NCI-H1436 (cell line): Measurements from ENCODE around the gene MED27.
A peak's percentile ranks its signal among the peaks of the same experiment; 100 is the strongest.

Experiments
- DNase-seq: peaks from one replicate; lab custom pipeline; 2025; lab: John Stamatoyannopoulos, UW

MED27 gene, protein sequence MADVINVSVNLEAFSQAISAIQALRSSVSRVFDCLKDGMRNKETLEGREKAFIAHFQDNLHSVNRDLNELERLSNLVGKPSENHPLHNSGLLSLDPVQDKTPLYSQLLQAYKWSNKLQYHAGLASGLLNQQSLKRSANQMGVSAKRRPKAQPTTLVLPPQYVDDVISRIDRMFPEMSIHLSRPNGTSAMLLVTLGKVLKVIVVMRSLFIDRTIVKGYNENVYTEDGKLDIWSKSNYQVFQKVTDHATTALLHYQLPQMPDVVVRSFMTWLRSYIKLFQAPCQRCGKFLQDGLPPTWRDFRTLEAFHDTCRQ

DNA sequence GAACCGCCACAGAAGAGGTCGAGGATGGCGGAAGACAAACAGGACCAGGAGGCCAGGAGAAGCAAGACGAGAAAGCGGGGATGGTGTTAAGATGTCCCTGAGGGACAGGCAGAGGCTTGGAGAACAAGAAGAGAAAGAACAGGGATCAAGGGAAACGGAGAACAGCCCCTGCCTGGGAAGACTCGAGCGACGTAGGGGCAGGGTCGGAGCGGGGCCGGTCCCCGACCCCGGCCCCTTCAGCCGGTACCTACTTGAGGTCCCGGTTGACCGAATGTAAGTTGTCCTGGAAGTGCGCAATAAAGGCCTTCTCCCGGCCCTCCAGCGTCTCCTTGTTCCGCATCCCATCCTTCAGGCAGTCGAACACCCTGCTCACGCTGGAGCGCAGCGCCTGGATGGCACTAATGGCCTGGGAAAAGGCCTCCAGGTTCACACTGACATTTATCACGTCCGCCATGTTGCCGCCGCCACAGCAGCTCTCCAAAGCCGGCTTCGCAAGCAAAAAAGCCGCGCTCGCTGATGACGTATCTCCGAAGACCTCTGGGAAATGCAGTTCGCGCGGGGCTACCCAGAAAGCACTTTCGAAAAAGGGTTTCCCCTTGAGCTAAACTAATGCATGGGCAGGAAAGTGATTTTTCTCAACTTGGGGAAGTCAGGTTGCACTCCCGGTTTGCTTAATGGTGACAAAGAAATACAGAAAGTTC lies at the start of gene MED27:
TSS of gene MED27 (minus strand) at position 477 of the 701 bp plus-strand sequence. CDS start at position 454, 23 bp downstream.
- peak; percentile 78 for DNase-seq

DNA sequence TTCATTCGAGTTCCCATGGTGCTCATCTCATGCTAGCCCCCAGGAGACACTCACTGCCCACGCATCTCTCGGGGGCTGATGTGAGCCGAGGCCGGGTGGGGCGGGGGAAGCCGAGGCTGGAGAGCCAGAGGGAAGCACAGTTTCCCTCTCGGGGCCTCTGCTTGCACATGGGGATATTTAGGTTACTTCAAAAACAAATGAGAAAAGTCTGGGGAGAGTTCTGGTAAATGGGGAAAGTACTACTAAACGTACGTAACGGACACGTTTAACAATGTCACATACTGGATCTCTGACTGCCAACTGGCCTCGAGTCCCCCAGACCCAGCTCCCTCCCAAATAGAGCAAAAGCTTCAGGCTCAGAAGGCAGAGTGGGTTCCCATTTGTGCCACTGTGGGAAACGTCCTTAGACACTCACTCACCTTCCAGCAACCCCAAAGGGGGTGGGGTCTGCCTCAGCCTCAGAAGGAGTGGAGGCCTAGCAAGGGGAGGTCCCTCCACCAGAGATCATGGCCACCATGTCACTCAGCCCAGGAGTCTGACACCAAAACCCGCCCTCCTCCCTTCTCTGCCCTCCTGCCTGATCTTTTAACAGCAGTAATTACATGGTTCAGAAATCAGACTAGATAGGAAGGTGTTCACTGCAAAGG lies 48.3 kb upstream of the MED27 start:
- DNase-seq: peak; percentile 2

- no peak for DNase-seq
Observed at GRCh38 chr9:132126680-132127236, 47.1 kb upstream of the MED27 start.

DNA sequence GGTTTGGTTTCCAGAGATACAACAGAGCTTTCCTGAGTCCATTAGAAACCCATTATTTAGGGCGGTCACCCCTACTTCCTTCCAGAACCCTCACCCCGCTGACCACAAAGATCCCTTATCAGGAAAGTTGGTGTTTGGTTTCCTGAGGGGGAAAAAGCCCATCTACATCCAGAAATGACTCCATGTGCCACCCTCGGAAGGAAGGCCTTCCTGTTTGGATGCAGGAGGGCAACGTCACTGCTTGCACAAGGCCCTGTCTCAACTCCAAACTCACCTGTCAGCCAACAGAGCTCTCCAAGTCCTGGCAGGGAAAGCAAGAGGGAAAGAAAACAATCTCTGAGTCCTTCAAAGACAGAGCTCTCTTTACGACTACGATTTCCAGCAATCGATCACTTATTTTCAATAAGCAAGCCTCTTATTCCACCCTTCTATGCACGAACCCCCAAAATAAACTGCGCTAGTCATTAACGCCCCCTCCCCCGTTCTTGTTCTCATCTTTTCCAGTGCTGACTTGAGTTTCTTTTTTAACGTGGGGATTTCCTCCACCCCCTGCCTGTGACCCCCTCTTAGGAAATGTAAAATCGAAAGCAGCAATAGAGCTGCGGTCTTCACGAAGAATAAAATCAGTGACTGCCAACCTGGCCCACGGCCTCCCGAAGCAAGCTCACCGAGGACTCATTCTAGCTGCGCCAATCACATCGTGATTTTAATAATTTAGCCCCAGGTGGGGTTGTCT lies 46.4 kb upstream of the MED27 start:
- DNase-seq: no peak

DNA sequence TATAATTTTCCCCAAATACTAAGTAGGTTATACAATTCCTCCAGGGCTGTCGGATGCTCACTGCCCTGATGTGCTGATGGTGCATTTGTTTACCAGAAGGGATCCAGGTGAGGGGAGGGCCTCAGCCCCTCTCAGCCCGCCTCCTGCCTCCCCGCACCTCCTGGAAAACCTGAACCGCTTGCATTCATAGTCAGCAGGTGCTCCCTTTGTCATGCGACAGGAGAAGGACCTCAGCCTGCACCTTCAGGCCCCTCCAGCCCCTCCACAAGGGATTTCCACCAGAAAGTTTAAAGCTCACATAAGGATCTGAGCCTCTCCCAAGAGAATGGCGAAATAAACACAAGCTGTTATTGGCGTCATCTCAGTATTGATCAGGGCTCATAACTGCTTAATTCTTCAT lies 45.7 kb upstream of the MED27 start:
- no peak for DNase-seq

GRCh38 chr9:132124800-132125199 lies 45.1 kb upstream of the MED27 start:
- DNase-seq: no peak

GRCh38 chr9:132121021-132121420 lies 41.4 kb upstream of the MED27 start:
- DNase-seq: no peak

- DNase-seq: no peak
Observed at GRCh38 chr9:132117694-132118093, 38.0 kb upstream of the MED27 start.

DNA sequence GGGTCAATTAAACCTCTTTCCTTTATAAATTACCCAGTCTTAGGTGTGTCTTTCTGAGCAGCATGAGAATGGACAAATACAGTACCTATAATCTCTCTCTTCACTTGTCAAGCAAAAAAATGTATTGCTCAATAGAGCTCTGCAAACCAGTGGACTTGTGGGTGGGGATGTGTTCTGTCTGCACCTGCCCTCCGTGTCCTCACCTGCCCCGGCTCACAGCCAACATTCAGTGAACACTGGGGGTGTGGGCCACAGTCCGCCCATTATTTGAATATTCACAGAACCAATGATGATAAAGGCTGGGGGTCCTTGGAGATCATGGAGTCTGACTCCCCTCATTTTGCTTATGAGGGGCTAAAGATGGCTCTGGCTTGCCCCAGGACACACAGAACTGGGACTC lies 36.9 kb upstream of the MED27 start:
- no peak for DNase-seq

DNA sequence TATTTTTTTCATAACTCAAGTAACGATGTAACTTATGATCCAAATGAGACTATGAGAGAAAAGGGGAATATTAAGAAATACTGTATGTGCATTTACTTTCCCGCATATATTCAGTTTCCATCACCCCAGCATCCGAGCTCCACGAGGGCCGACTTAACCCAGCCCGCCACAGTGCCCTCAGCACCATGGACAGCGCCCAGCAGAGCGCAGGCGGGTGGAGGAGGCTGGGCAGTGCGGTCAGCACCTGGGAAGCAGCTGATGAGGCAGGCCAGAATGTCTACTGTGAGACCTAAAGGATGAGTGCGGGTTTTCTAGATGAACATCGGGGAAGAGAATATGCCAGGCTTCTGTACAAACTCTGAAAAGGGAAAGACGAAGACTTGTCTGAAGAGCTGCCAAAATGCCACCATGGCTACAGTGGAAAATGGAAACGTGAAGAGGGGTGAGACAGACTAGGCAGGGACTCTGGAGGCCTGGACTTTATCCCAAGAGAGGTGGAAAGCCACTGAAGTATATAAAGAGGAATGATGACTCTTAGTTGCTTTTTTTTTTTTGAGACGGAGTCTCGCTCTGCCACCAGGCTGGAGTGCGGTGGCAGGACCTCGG lies 34.5 kb upstream of the MED27 start:
- DNase-seq: no peak

DNA sequence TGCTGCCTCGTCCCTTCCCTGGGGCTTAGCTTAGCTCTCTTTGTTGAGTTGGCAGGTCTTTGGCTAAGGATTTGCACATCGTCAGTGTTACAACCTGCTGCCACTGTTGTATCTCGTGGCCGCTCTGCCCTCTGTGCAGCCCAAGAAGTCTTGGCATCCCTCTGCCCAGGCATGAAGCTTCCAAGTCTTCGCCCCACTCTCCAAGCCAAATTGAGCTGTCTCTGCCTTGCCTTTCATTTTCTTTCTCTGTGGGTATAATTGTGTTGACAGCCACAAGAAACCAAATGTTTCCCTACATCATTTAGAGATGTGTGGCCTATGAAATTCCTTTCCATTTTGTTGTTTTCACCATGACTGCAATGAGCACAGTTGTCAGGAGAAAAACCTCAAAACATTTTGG lies 29.6 kb upstream of the MED27 start:
- DNase-seq: no peak

GRCh38 chr9:132108728-132109127 lies 29.1 kb upstream of the MED27 start:
- no peak for DNase-seq

GRCh38 chr9:132099741-132100407 lies 20.2 kb upstream of the MED27 start:
- DNase-seq: no peak

GRCh38 chr9:132099167-132099566 lies 19.5 kb upstream of the MED27 start:
- no peak for DNase-seq

- no peak for DNase-seq
Observed at GRCh38 chr9:132094314-132094791, 14.7 kb upstream of the MED27 start.

GRCh38 chr9:132090771-132091170 lies 11.1 kb upstream of the MED27 start:
- no peak for DNase-seq

GRCh38 chr9:132087438-132088030 lies 7.9 kb upstream of the MED27 start:
- no peak for DNase-seq

GRCh38 chr9:132082188-132082587 lies 2.5 kb upstream of the MED27 start:
- DNase-seq: peak; percentile 58

- no peak for DNase-seq
Observed at GRCh38 chr9:132078699-132079356, 839 bp downstream of the MED27 start.
